Measurements from ENCODE around the gene HECTD1. TPM values are rescaled to one million over a fixed set of nuclear protein-coding genes. Genes with fewer than 3 reads are reported as not detected.

Gene HECTD1
- total and polyA plus RNA-seq, 10 of the 15 experiments (the other 5 are each of a cell fraction or from before 2014, with no cell fraction given) = 27.3 to 116 (median 57.7) TPM

DNA sequence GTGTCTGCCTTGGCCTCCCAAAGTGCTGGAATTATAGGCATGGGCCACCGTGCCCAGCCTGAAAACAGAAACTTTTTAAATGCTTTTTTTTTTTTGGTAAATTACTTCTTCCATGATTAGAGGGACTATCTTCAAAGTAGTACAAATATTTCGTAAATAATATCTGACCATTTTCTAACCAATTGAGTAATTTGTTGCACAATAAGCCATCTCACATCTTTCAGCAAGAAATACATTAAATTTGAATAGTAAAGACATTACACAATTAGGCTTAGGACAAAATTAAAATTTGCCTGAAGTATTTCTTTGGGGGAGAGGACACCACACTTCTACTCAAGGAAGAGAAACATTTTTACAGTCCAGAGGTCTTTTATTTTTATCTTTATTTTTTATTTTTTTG is 96.7 kb downstream of the HECTD1 start:
- BruUV-seq (replicated peaks) = no TSS peak
- no peak overlapping the region for H3K27ac ChIP-seq (ENCODE audit: control insufficient read depth, insufficient read depth)
- no peak for FAIRE-seq
- ChIA-PET CTCF (no interaction called here), RAD21 (ENCODE audit: unreplicated experiment) (no interaction called here), POLR2A (no interaction called here), SMC1A (ENCODE audit: uncharacterized antibody, unreplicated experiment) (no interaction called here)
- DNase-seq (ENCODE audit: low read depth, low spot score) = no peak
- H3K4me3 ChIP-seq = no peak overlapping the region
- no peak overlapping the region for H3K4me2 ChIP-seq (ENCODE audit: control insufficient read depth, insufficient read depth)
- H3K9ac ChIP-seq (ENCODE audit: control insufficient read depth, insufficient read depth, low read length) = no peak overlapping the region
- no peaks in the 10 kb centered on the region for H4K20me1 ChIP-seq (ENCODE audit: control insufficient read depth, insufficient read depth)
- H3K4me1 ChIP-seq (ENCODE audit: control insufficient read depth, insufficient read depth, low read length) = no peaks in the 10 kb centered on the region
- peaks cover 3 to 30% of the 10 kb centered on the region in 2 experiments; a peak in 3 of 4 replicates for H3K36me3 ChIP-seq (ENCODE audit: control insufficient read depth in 2 of 2, insufficient read depth in 2 of 2, low read length in 1 of 2)
- TF ChIP-seq RUNX3 (IDR thresholded peaks at IDR 0.05; ENCODE audit: low read length) (no peak), BCL11A (IDR thresholded peaks at IDR 0.05; ENCODE audit: low read depth, low read length) (no peak), SRF (IDR thresholded peaks at IDR 0.05; ENCODE audit: low read depth in 2 of 2, low read length in 2 of 2) (no peak), PML (IDR thresholded peaks at IDR 0.05; ENCODE audit: low read length) (no peak), HDAC6 (IDR thresholded peaks at IDR 0.05; ENCODE audit: unreplicated experiment) (no peak), SIX5 (IDR thresholded peaks at IDR 0.05; ENCODE audit: low read depth, low read length, severe bottlenecking) (no peak), CBX5 (IDR thresholded peaks at IDR 0.05; ENCODE audit: low read depth) (no peak), SIN3A (IDR thresholded peaks at IDR 0.05; ENCODE audit: low read depth, low read length) (no peak), ZNF384 (IDR thresholded peaks at IDR 0.05; ENCODE audit: borderline replicate concordance, low read depth, low read length) (no peak), SUZ12 (IDR thresholded peaks at IDR 0.05; ENCODE audit: unreplicated experiment) (no peak), POLR2AphosphoS5 (IDR thresholded peaks at IDR 0.05; ENCODE audit: low read length) (no peak), STAT3 (IDR thresholded peaks at IDR 0.05; ENCODE audit: low read depth, low read length) (no peak), NRF1 (conservative IDR thresholded peaks at IDR 0.05; ENCODE audit: low read depth, low read length) (no peak)
- TF ChIP-seq, protein P1, sequence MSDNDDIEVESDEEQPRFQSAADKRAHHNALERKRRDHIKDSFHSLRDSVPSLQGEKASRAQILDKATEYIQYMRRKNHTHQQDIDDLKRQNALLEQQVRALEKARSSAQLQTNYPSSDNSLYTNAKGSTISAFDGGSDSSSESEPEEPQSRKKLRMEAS (IDR thresholded peaks at IDR 0.05; ENCODE audit: low read depth, low read length) = no peak
- TF ChIP-seq, protein P2, sequence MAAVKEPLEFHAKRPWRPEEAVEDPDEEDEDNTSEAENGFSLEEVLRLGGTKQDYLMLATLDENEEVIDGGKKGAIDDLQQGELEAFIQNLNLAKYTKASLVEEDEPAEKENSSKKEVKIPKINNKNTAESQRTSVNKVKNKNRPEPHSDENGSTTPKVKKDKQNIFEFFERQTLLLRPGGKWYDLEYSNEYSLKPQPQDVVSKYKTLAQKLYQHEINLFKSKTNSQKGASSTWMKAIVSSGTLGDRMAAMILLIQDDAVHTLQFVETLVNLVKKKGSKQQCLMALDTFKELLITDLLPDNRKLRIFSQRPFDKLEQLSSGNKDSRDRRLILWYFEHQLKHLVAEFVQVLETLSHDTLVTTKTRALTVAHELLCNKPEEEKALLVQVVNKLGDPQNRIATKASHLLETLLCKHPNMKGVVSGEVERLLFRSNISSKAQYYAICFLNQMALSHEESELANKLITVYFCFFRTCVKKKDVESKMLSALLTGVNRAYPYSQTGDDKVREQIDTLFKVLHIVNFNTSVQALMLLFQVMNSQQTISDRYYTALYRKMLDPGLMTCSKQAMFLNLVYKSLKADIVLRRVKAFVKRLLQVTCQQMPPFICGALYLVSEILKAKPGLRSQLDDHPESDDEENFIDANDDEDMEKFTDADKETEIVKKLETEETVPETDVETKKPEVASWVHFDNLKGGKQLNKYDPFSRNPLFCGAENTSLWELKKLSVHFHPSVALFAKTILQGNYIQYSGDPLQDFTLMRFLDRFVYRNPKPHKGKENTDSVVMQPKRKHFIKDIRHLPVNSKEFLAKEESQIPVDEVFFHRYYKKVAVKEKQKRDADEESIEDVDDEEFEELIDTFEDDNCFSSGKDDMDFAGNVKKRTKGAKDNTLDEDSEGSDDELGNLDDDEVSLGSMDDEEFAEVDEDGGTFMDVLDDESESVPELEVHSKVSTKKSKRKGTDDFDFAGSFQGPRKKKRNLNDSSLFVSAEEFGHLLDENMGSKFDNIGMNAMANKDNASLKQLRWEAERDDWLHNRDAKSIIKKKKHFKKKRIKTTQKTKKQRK (IDR thresholded peaks at IDR 0.05; ENCODE audit: low read depth, low read length) = no peak
- TF ChIP-seq, protein P3, sequence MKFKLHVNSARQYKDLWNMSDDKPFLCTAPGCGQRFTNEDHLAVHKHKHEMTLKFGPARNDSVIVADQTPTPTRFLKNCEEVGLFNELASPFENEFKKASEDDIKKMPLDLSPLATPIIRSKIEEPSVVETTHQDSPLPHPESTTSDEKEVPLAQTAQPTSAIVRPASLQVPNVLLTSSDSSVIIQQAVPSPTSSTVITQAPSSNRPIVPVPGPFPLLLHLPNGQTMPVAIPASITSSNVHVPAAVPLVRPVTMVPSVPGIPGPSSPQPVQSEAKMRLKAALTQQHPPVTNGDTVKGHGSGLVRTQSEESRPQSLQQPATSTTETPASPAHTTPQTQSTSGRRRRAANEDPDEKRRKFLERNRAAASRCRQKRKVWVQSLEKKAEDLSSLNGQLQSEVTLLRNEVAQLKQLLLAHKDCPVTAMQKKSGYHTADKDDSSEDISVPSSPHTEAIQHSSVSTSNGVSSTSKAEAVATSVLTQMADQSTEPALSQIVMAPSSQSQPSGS (IDR thresholded peaks at IDR 0.05; ENCODE audit: low read length) = no peak
- no peaks in the 10 kb centered on the region for H3K9me3 ChIP-seq (replicated peaks; ENCODE audit: control insufficient read depth, insufficient read depth, low read length)
- intact Hi-C loops (cut with micrococcal nuclease; ENCODE audit: unreplicated experiment) (no loop called here), in situ Hi-C loops (cut with MboI) (no loop called here)
- no peak overlapping the region for H2AFZ ChIP-seq (ENCODE audit: control insufficient read depth, low read depth, low read length)
- H3K27me3 ChIP-seq (replicated peaks in 1 of 2; ENCODE audit: control insufficient read depth in 2 of 2, insufficient read depth in 2 of 2, low read length in 1 of 2) = no peaks in the 10 kb centered on the region
- no peaks in the 10 kb centered on the region for H3K79me2 ChIP-seq (ENCODE audit: control insufficient read depth, insufficient read depth, low read length)
- WGBS (ENCODE audit: insufficient coverage, insufficient replicate concordance, low lambda C conversion rate, missing lambda C conversion rate) = 98% methylated on average over 2 of the region's 2 CpGs
- ATAC-seq = no peak
